Retinal pigment epithelial cell (primary cell): ENCODE data around the gene SLC5A5.

ENCODE experiments used
- DNase-seq: peaks from one replicate; pipeline ENCODE4 v3.0.0-alpha.2; 2010; ENCODE audit warnings: low read depth
- H3K4me3 ChIP-seq: 2 replicates; pipeline ENCODE4 v1.5.1; 2011; ENCODE audit warnings: mild to moderate bottlenecking, low read length, control low read depth, moderate library complexity
- CTCF ChIP-seq: conservative IDR thresholded peaks from 2 replicates; pipeline ENCODE4 v1.5.1; 2011; ENCODE audit warnings: low read depth, low read length, control low read depth, inconsistent platforms

Gene SLC5A5

DNA sequence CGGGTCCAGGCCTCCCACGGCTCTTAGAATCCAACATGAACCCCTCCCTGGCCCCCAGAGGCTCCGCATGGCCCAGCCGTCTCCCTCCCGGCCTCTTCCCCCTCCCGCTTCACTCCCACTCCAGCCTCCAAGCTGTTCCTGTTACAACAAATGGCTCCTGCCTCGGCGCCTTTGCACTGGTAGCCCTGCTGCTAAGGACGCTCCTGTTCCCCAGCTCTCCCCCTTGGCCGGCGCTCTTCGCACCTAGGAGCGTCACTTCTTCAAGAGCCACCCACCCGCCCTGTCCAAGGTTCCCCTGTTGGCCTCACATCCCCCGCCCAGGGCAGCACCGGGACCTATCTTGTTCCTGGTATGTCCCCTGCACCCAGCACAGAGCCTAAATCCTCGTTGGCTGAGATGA, 70.4 kb downstream of the SLC5A5 start:
- no peak for TF ChIP-seq CTCF
- no peak overlapping the region for H3K4me3 ChIP-seq
- no peak for DNase-seq

GRCh38 chr19:17942582-17943273, 71.0 kb downstream of the SLC5A5 start:
- no peak overlapping the region for H3K4me3 ChIP-seq
- TF ChIP-seq CTCF = no peak
- DNase-seq = no peak

DNA sequence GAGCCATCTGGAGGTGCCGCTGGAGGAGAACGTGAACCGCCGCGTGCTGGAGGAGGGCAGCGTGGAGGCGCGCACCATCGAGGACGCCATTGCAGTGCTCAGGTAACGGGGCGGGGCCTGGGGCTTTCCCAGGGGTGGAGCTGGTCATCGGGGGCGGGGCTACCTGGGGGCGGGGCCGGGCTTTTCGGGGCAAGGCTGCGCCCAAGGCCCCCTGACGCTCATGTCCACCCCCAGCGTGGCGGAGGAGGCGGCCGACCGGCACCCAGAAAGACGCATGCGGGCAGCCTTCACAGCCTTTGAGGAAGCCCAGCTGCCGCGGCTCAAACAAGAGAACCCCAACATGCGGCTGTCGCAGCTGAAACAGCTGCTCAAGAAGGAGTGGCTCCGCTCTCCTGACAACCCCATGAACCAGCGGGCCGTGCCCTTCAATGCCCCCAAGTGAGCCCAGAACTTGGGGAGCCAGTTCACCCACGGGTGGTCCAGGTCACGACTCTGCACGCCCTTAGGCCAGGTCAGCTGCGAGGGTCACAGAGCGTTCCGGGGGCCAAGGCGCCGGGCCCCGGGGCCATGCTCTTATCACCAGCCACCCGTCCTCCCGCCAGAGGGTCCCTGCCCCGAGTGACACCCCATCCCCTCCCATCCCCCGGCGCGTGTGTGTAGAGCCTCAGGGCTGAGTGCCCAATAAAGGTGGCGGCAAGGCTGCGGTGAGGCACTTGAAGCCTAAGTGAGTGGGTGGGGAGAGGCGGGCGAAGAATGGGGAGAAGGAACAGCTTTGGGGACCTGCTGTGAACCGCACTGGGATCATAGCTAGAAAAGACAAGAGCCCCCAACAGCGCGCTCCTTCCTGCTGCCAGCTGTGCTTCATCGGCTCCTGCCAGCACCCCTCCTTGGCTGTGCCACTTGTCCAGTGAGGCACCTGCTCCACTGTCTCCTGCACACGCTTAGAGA, 71.8 kb downstream of the SLC5A5 start:
- no peak for TF ChIP-seq CTCF
- no peak for DNase-seq
- H3K4me3 ChIP-seq = no peak overlapping the region

- peak; percentile 31 for DNase-seq
- H3K4me3 ChIP-seq = no peak overlapping the region
- TF ChIP-seq CTCF = no peak
These were observed 72.6 kb downstream of the SLC5A5 start for GRCh38 chr19:17944301-17944700.
